ENCODE results near the gene IQSEC2.

Gene IQSEC2

DNA sequence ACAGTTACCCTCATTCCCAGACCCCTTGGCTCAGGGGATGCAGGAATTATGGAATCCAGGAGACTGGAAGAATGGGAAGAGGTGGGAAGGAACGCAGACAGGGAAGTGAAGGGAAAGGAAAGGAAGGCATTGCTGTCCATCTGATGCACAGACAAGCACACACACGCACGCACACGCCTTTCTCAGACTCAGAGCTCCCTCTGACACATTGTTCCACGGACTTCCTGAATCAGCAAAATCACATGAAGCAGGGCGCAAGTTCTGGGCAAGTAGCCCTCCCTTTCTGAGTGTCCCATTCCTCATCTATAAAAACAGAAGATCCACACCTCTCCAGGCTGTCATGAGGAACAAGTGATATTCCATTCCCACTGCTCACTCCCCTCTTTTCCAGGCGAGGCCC lies 13.2 kb downstream of the IQSEC2 start:
- DNase-seq (ENCODE audit: low spot score): no peak

DNA sequence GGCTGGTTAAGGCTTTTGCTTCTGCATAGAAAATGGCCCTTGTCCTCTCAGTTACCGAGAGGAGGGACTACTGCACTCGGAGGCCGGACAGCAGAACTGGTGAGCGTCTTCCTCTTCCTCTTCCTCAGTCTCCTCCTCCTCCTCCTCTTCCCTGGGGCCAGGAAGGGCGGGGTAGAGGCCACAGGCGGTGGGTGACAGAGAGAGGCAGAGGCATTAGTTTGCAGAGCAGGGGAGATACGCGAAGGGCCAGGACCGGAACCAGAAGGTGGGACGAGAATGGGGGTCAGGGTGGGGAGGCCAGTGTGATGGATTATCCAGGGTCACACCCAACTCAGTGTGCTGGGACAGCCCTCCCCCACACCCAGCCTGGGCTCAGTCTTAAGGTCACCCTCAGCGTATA lies 14.5 kb downstream of the IQSEC2 start:
- no peak for DNase-seq (ENCODE audit: low spot score)

DNA sequence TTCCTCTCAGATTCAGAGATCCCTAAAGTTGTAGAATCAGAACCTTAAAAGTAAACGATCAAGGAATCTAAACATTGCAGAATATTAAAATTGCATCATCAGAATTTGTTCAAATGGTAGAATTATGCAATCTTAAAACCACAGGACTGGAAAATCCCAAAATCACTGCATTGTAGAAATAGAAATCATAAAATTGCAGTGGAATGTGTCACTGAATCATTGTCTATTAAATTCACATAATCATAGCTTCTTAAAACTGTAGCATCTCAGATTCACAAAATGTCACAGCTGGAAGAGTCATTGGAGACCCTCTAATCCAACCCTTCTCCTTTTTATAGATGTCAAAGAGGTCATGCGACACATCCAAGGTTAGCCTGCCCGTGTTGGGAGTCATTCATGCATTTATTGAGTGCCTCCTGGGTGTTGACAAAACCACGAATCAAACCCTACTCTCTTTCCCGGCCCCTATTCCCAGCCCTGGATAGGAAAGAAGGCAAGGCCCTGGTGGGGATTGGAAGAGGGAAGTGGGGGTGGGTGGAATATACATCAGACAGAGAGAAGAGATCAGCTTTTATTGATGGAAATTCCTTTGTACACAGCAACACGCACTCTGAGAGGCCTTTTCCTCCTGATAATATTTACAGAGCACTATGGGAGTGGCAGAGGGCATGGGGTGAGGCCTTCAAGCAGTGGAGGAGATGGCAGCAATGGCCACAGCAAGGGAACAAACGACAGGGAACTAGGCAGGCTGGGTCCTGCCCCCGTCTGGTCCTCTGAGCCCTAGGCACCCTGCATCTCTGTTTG lies 15.4 kb downstream of the IQSEC2 start:
- no peak for DNase-seq (ENCODE audit: low spot score)

DNA sequence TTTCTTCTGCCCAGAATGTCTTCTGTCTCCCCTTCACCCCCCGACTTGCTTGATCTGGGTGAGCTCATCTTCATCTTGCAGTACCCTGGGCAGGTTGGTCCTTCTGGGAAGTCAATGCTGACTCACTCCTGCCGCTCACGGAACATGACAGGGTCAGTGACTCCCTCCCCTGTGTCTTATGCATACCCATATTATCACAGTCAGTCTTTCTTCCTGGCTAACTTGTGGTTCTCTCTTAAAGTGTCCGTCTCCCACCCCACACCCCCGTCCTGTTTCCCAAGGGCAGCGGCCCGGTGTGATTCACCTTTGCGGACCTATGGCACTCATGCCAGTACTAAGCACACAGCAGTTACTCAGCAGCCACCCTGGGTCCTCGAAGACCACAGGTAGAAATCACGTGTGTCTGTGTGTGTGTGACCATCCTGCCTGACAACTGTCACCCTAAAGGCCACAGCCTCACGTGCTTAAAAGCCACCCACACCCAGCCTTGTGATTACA lies 17.7 kb downstream of the IQSEC2 start:
- DNase-seq (ENCODE audit: low spot score): peak; percentile 60

DNA sequence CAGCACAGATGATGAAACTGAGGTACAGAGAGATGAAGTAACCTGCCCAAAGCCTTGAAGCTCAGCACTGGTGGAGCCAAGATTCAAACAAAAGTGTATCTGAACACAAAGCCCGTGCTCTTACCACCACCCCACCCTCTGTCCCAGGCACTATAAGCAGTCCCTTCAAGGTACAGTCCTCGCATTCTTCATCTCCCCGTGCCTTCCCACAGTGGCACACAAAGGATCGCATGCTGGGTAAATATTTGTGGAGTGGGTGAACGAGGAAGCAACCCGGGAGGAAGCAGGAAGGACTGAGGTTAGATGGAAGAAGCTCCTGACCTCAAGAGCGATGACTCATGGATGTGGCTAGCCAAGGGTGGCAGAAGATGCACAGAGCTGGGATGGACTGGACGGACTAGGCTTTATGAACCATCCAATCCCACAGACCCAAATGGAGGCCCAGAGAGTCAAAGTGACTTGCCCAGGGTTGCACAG lies 18.4 kb downstream of the IQSEC2 start:
- no peak for DNase-seq (ENCODE audit: low spot score)

DNA sequence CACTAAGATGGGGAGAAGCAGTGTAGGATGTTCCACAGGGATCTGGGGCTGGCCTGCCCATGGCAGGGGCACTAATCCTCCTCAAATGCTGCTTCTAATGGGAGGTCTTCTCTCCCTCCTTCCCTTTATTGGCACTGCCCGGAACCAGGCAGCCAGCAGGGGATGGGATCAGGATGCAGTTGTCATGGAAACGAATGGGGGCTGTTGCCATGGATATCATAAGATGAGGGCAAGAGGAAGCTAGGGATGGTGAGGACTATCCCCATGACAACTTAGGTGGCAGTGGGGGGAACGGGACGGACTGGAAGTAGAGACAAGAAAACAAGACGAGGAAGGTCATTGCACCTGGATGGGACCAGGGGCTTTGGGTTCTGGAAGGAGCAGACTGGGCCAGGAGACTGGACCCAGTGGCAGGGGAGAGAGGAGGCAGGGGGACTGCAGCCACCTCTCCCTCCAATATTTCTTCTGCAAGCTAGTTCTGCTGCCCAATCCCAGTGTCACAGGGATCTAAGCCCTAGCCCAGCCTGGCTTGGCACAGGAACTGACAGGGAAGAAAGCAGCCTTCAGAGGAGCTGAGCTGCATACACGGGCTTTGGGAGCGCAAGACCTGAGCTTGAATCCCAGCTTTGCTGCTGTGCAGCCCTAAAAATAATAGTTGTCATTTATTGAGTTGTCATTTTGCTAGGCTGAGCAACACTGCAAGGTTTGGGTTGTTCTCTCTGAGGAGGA lies 19.0 kb downstream of the IQSEC2 start:
- no peak for DNase-seq (ENCODE audit: low spot score)

DNA sequence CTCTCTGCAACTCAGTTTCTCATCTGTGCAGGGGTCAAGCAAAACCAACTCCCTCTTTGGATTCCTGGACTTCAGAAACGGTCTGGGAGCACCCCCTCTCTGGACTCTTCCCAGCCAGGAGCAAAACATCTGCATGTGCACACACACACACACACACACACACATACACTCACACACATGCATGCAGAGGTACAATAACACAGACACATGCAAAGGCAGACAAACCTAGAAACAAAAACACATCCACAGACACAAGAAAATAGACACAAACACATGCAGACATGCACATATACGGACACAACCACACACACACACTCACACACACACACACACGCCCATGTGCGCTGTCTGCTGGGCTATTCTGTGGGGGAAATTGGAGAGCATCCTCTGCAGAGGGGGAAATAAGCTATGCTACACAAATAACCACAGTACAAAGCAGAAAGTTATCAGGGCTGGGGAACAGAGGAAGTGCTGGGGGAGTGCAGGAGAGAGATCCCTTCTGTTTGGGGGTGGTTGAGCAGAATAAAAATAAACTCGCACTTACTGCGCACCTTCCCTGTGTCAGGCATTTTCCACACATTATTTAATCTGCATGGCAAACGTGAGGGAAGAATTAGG lies 19.9 kb downstream of the IQSEC2 start:
- no peak for DNase-seq (ENCODE audit: low spot score)

DNA sequence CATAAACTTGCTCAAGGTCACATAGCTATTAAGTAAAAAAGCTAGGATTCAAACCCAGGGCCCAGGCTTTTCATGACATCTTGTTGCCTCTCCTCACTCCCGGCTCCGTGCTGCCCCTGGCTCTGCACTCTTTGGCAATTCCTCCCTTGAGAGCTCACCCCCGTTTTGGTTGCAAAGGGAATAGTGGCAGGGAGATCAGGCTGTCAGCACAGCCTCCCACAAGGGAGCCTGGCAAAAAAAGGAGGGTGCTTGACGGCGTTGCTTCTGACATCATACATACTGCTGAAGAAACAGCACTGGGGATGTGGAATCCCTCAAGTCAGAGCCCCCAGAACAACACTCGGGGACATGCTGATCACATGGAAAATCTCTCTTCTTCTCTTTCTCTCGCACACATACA lies 20.5 kb downstream of the IQSEC2 start:
- DNase-seq (ENCODE audit: low spot score): no peak

DNA sequence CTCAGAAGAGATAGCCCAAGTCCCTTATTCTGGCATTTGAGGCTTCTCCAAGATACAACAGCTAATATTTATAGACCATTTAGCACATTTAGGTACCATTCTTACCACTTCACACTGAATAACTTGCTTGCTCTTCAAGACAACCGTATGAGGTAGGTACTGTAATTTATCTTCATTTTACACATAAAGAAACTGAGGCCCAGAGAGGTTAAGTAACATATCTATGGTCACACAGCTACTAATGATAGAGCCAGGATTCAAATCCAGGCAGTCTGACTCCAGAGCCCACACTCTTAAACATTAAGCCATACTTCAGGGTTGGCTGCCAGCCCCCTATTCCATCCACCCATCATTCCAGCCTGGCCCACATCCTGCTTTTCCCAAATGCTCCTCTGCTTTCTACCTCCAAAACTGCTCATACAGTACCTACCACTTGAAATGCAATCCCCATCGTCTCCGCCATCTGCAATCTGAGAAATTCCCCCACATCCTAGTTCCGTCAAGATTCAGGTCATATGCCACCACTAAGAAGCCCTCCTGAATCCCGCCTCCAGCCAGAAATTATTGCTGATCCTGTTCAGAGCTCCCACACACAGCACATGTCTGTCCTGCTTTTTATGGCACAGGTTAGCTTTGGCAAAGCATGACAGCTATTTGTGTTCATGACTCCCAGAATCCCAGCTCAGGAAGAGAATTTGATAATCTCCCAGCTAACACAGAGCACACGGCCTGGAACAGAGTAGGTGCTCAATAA lies 23.5 kb downstream of the IQSEC2 start:
- no peak for DNase-seq (ENCODE audit: low spot score)

DNA sequence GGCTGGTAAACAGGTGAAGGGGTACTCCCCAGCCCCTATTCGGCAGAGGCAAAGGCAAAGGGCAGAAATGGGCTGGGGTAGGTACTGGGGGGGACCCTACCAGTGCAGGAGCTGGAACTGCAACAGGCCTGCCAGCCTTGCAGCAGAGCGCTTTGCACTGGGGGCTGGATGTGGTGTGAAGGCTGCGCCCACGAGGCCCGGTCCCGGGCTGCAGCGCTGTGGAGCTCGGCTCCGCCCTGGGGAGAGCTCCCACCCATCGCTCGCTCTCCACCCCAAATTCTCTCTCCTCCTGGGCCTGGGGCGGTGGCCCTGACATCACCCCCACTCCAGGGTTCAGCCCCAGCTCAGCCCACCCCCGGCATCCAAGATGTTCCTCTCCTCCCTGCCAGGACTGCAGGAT lies 24.2 kb downstream of the IQSEC2 start:
- DNase-seq (ENCODE audit: low spot score): no peak

DNA sequence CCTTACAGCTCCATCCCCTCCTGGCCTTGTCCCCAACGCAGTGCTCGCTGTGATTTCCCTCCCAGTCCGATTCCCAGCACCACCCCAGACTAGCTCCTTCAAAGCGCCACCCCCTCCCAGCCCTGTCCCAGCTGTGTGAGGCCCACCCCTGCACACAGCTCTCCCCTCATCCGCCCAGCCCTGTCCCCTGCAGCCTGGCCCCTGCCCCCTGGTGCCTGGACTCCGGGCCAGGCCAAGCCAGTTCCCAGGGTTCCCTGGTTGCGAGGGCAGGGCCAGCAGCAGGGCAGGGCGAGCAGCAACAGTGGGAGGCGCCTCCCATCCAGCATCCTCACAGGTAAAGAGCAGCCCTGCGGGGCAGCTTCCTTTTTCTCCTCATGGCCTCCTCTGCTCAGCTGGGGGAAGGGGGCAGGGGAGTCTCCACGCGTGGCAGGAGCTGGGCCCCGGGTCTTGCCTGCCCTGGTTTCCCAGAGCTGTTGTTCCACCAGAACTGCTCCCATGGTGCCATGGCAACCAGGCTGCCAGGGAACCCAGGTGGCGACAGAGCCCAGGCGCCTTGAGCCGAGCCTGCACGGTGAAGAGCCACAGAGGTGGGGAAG lies 24.8 kb downstream of the IQSEC2 start:
- DNase-seq (ENCODE audit: low spot score): no peak

DNA sequence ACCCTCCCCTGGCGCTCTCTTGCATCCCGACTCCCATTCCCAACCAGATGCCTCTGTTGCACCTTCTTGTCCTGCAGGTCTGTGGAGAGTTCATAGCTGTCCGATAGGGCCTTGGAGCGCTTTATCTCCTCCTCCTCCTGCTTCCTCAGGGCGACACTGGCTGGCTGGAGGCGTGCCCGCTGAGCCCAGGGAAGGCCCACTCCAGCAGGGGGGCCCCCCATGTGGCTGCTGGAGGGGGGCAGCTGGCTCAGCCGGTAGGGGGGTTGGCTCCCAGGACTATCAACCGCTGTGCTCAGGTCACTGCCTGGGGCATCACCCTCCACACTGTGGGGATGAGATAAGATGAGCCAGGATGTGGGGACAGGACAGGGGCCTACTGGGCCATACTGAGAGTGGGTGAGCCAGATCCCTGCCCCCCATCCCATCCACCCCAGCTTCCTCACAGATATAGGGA lies 25.6 kb downstream of the IQSEC2 start:
- DNase-seq (ENCODE audit: low spot score): no peak

DNA sequence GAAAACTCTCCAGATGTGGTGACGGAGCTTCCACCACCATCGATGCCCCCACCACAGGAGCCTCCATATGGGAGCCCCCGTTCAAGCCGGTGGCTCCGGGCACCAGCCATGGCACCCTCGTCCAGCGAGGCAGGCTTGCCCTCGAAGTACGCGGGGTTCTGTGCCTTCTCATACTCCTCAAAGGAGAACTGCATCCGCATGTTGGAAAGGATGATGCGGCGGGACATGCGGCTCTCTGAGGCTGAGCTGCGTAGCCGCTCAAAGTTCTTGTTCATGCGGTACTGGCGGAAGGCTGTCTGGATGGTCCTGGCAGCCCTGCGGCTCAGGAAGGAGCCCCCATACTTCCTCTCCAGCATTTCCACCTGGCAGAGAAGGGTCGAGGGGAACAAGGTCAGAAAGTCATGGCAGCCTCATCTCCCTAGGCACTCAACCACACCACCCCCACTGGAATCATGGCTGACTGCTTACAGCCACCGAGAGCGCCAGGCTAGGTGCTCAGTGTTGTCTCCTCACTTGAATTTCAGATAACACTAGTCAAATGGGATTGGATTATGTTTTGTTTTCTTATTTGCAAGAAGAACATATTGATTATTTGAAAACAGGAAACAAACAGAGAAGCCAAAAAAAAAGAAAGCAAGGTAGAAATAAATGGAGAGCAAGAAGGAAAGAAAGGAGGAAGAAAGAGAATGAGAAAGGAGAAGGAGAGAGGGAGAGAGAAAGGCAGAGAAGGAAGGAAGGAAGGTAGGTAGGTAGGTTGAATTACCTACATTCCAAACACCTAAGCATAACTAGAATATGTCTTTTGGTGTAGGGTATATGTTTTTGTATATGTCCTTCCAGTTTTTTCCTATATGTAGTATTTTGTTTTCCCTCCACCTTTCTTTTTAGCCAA lies 26.6 kb downstream of the IQSEC2 start:
- DNase-seq (ENCODE audit: low spot score): no peak

DNA sequence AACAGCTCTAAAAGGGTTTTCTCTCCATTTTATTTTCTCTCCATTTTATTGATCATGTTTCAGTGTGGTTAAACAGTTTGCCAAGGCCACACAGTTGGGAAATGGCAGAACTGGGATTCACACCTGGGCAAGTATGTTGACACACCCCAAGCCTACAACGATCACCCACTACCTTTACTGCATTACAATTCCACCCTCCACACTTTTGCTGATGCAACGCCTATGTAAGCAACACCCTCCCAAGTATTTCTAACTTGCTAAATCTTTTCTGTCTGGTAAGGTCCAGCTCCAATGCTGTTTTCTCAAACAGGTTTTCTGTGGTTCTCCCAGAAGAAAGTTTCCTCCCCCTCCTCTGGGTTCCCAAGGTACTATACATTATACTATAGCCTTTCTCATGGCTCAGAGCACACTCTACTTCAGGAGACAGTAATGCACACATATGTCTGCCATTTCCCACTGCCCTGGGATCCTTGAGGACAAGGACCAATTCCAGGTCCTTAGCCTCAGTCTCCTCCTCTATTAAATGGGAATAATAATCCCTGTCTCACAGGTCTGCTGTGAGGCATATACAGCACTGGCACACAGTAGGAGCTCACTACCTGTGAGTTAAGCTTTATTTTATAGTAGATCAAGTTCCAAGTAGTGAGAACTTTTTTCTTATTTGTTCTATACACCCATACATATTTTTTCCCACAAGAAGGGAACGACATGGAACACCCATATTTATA lies 27.9 kb downstream of the IQSEC2 start:
- DNase-seq (ENCODE audit: low spot score): no peak

DNA sequence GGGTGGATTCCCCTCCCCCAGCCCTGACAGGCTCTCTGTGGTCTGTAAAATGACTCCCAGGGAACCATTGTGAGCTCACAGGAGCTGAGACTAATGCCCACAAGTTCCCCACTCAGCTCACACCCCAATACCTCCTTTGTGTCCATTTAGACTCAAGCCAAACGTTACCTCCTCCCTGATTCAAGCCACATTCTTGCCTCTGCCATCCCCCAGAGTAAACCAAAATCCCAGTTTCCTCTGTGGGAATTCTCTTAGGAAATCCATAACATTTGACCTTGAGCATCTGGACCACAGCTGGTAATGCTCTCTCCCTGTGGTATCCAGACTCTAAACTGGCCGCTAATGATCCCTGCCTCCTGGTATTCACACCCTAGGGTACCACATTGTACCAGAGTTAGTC lies 30.1 kb downstream of the IQSEC2 start:
- DNase-seq (ENCODE audit: low spot score): no peak

DNA sequence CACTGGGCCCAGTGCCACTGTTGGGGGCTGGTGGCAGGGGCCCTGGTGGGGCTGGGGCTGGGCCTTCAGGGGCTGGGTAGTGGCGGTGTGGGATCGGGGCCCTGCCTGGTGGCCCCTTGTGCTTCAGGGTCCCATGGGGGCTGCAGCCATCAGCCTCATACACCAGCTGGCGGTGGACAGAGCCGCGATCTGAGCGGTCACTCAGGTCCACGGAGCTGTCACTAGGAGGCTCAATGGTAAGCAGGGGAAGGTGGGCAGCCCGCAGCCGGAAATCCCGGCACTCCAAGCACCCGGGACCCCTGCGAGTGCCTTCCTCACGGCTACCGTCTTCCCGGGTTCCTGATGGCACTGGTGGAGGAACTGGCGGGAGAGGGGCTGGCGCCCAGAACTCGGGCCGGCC lies 30.8 kb downstream of the IQSEC2 start:
- no peak for DNase-seq (ENCODE audit: low spot score)

DNA sequence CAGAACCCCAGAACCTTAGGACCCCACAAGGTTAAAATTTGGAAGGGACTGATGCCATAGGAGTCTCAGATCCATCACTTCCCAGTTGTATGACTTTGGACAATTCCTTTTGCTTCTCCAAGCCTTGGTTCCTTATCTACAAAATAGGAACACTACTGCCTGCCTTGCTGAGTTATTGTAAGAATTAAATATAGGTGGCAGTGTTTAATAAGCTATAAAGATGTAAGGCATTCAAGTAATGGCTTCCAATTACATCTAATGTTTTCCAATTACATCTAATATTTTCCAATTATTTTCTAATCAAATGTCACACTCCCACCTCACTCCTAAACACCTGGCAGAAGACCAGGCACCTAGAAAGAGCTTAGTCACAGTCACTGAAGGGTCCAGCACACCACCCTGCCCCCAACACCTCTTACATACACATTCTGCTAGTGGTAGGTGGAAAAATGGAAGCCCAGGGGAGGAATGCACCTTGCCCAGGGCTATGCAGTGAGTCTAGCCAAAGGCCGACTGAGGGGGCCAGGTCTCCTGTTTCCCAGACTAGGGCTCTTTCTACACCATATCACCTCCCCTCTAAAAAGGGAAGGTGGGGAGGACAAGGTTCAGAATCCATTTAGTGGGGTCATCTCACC lies 31.9 kb downstream of the IQSEC2 start:
- no peak for DNase-seq (ENCODE audit: low spot score)

DNA sequence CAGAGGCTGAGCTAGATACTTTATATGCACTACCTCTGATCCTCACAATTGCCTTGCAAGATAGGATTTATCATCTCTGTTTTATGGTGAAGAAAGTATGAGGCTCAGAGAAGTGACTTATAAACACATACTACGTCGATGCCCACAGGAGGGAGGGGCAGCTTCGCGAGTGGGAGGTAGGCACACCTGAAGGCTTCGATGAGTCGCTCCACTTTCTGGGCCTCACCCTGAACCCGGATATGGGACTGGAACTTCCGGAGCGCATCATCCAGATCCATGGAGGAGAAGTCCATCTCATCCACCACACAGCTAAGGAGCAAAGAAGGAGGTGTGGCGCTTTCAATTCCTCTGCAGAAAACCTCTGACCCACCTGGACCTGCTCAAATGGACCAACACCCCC lies 33.5 kb downstream of the IQSEC2 start:
- DNase-seq (ENCODE audit: low spot score): no peak

DNA sequence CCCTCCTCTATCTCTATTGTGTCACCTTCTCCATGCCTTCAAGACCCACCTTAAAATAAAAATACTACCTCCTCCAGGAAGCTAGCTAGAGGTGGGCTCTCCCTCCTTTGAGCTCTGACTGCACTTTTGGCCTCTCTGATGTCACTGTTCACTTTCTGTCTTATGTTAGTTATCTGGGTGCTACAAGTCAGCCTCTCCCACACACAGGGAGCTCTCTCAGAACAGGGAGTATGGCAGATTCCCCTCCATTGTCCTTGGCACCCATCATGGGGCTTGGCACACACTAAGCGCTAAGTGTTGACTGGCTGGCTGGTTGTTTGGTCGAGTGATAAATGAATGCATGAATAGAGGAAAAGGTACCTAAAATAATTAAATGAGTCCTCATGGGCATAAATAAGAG lies 35.2 kb downstream of the IQSEC2 start:
- DNase-seq (ENCODE audit: low spot score): no peak
